GM19239 (cell line): Measurements from ENCODE around the gene ZKSCAN7.
A peak's percentile ranks its signal among the peaks of the same experiment; 100 is the strongest.
"Not testable (repeated sequence)": the region's sequence is repeated elsewhere in the genome, so short reads cannot be mapped to it uniquely, and the experiment has no call there.

Experiments
- DNase-seq: peaks from one replicate; pipeline ENCODE4 v3.0.0; 2011; ENCODE audit warnings: low spot score; ENCODE audit not compliant: insufficient read length
- FAIRE-seq: peaks from 2 replicates; lab custom pipeline; 2011; peaks lifted over from hg19 to GRCh38; lab: Jason Lieb, UNC

ZKSCAN7 gene

DNA sequence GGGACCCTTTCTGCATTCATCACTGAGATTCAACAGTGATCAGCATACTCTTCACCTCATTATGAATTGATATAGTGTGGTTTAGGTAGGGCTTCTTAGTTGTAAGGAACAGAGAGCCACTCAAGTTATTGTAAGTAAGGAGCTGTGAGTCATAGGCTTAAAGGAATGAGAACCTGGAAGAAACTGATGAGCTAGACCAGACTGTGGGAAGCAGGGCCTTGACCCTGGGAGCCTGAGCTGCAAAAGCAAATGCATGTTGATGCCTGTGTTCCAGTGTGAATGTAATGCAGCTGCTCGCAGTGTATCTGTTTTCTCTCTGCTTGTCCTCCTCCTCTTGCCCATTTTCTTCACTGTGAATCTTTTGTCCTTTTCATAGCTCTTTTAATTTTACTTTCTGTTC is 13.6 kb downstream of the ZKSCAN7 start:
- no peak for FAIRE-seq

DNA sequence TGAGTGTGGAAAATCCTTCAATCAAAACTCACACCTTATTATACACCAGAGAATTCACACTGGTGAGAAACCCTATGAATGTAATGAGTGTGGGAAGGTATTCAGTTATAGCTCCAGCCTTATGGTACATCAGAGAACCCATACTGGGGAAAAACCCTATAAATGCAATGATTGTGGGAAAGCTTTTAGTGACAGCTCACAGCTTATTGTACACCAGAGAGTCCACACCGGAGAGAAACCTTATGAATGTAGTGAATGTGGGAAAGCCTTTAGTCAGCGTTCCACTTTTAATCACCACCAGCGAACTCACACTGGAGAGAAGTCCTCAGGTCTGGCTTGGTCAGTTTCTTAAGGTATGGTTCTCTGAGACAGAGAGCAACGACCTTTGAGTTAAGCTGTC is 16.0 kb downstream of the ZKSCAN7 start:
- DNase-seq (no peak), FAIRE-seq (no peak)

More for the DNA sequence above, 13.6 kb downstream of the ZKSCAN7 start:
- DNase-seq, result no peak

DNA sequence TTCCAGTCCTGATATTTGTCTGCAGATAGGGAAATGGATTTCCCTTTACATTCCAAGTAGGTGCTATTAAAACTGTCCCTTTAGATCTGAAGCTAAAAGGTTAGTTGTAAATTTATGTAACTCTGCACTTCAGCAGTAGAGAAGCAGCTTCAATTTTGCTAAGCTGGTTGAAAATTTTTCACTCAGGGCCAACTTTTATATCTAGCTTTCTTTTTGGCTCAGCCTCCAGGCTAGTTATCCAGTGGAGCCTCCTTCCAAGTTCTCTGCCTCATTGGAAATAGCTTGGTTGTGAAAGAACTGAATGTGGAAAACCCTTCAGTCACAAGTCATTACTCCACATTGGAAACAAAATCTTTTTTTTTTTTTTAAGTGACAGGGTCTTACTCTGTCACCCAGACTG is 21.6 kb downstream of the ZKSCAN7 start:
- FAIRE-seq, result no peak
- DNase-seq, result no peak

GRCh38 chr3:44577354-44577952 is 22.5 kb downstream of the ZKSCAN7 start:
- FAIRE-seq, DNase-seq: not testable (repeated sequence)

GRCh38 chr3:44578316-44578715 is 23.3 kb downstream of the ZKSCAN7 start:
- FAIRE-seq, DNase-seq: not testable (repeated sequence)

GRCh38 chr3:44578924-44579515 is 24.0 kb downstream of the ZKSCAN7 start:
- FAIRE-seq, result not testable (repeated sequence)

GRCh38 chr3:44579749-44580148 is 24.8 kb downstream of the ZKSCAN7 start:
- DNase-seq, FAIRE-seq: not testable (repeated sequence)

More at GRCh38 chr3:44578924-44579515, 24.0 kb downstream of the ZKSCAN7 start:
- not testable (repeated sequence) for DNase-seq

- DNase-seq, FAIRE-seq: not testable (repeated sequence)
These were observed 26.0 kb downstream of the ZKSCAN7 start for GRCh38 chr3:44580971-44581370.

- peak; percentile 53 for DNase-seq
These were observed 29.9 kb downstream of the ZKSCAN7 start, which contains the start of gene ZNF660 for GRCh38 chr3:44584646-44585501. Gene ZNF660, plus strand, starts transcription at chr3:44584964. Its CDS starts 9,230 bp downstream, at chr3:44594194.

DNA sequence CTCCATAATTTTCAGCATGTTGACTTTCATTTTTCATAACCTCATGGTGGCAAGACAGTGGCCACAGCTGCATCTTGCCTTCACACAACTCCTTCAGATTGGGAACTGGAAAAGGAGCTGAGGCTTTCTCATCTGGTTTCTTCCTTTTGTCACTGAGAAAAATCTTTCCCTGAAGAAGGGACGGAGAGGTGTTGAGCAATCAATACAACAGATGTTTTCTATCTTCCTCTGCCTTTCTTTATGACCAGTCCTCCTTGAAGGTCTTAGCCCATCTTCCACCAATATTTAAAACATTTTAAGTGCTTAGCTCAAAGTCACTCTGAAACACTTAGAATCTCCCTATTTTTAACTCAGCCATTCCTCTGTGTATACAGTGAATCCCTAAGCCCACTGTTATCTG is 41.6 kb downstream of the ZKSCAN7 start:
- FAIRE-seq, result no peak
- no peak for DNase-seq

More at GRCh38 chr3:44584646-44585501, 29.9 kb downstream of the ZKSCAN7 start, which contains the start of gene ZNF660:
- no peak for FAIRE-seq

- no peak for FAIRE-seq
- no peak for DNase-seq
These were observed 46.8 kb downstream of the ZKSCAN7 start for GRCh38 chr3:44601749-44602148.

DNA sequence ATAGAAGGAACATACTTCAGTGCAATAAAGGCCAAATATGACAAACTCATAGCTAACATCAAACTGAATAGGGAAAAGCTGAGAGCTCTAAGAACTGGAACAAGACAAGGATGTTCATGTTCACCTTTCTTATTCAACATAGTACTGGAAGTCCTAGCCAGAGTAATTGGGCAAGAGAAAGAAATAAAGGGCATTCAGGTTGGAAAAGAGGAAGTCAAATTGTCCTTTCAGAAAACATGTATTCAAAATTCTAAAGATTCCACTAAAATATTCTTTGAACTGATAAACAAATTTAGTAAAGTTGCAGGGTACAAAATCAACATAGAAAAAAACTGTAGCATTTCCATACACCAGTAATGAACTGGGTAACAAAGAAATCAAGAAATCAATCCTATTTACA is 57.7 kb downstream of the ZKSCAN7 start:
- no peak for DNase-seq
- no peak for FAIRE-seq
